GM18505 (cell line): ENCODE data around the gene NDUFB2.

Source experiments
- ATAC-seq: cut with Tn5 transposase; IDR thresholded peaks from one replicate; pipeline ENCODE4 v1.9.1; 2021; ENCODE audit not compliant: unreplicated experiment
- POLR2A ChIP-seq: IDR thresholded peaks from 4 replicates; pipeline ENCODE4 v1.6.1; 2011; ENCODE audit warnings: borderline replicate concordance; ENCODE audit not compliant: insufficient read depth, insufficient read length; ENCODE audit errors: extremely low read depth

Gene NDUFB2

DNA sequence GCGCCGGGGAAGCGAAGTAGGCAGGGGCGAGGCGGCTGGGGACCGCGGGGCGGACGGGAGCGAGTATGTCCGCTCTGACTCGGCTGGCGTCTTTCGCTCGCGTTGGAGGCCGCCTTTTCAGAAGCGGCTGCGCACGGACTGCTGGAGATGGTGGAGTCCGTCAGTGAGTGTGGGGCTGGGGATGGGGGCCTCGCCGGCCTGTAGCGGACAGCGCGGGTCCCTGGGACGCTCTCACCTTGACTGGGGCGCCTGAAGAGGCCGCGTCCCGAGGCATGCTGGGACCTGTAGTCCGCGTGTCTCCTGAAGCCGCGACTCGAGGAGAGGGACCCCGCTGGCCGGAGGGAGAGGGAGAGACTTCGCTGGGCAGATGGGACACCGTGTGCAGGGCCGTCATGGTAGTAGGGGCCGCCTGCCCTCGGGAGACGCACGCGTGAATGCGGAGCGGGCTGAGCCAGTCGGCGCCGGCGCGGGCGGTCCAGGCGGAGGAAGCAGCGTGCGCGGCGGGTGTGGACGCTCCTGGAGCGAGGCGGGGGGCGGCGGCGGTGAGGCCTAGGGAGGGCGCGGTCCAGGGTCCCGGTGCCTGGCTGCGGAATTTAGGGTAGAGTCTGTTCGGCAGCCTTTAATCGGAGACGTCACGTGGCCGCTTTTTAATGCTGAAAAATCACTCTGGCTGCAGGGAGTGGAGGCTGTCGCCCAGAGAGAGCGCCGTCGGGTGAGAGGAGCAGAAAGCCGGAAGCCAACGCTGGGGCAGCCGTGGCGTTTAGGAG is at the start of gene NDUFB2:
Gene NDUFB2, plus strand, starts transcription at position 29 of the 767 bp plus-strand sequence. Its CDS starts 37 bp downstream, at position 66.
- ATAC-seq, result peak; percentile 92
- peak; percentile 81 for TF ChIP-seq POLR2A

DNA sequence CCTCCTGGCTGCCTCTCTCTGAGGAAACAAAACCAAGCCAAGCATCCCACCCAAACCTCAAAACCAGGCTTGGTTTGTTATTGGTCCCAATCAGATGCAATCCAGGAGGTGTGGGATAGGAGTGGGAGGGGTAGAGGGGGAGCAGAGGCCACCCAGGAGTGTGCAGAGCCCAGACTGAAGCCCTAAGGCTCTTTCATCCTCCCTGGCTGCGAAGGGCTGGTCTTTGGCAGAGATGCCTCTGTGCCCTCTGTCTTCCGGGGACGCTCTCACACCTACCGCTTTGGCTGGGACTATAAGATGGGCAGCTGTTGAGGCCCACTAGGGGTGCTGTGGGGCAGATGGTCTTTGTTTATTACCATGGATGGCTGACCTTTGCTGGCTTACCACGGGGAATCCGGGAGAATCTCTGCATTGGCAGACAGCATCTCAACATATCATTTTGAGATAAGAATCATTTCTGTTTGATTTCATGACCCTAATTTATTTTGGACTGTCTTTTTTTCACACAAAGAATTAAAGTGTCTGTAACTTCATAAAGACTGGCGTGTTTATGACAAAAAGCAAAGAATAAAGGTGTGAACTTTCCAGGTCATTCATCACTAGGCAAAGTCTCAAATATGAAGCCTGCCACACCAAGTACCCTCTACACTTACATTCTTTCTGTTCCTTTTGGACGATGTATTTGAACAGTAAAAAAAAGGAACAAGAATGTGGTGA is 49.4 kb upstream of the NDUFB2 start:
- no peak for TF ChIP-seq POLR2A
- ATAC-seq, result no peak

DNA sequence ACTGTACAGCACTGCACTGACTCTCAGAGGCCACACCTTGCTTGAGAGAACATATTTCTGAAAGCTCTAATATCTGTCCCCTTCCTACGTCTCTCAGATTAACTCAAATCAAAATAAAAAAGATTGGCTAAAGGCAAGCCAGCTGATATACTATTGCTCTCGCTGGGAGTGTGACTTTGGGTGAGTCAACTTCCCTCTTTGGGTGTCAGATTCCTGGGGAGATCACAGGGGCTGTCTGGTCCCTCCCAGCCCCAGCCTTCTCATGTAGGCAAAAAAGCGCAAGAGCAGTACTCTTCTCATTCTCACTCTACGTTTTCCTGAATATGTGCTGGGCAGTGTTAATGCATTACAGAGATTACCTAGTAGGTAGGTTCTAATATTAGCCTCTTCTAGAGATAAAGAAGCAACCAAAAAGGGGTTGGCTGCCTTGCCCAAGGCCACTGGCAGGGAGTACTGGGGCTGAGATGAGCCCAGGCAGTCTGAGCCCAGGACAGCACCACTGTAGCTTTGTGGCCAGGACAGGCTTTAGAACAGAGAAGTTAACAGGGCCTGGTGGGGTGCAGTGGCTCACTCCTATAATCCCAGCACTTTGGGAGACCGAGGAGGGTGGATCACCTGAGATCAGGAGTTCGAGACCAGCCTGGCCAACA is 46.8 kb upstream of the NDUFB2 start:
- no peak for TF ChIP-seq POLR2A

DNA sequence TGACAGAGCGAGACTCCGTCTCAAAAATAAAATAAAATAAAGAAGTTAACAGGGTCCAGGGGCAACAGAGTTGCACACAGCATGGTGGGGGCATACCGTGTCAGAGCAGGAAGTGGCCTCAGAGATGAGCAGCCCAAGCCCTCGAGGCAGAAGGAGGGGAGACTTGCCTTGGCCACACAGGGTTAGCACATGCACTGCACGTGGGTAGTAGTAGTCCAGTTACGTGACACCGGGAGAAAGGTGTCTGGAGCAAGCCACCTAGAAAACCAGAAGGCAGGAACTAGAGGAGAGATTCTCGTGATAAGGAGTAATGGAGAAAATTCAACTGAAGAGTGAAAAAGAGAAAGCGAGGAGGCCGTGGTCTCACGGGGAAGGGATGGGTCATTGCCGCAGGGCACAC is 46.1 kb upstream of the NDUFB2 start:
- no peak for ATAC-seq

More for the DNA sequence above, 46.8 kb upstream of the NDUFB2 start:
- ATAC-seq, result no peak

DNA sequence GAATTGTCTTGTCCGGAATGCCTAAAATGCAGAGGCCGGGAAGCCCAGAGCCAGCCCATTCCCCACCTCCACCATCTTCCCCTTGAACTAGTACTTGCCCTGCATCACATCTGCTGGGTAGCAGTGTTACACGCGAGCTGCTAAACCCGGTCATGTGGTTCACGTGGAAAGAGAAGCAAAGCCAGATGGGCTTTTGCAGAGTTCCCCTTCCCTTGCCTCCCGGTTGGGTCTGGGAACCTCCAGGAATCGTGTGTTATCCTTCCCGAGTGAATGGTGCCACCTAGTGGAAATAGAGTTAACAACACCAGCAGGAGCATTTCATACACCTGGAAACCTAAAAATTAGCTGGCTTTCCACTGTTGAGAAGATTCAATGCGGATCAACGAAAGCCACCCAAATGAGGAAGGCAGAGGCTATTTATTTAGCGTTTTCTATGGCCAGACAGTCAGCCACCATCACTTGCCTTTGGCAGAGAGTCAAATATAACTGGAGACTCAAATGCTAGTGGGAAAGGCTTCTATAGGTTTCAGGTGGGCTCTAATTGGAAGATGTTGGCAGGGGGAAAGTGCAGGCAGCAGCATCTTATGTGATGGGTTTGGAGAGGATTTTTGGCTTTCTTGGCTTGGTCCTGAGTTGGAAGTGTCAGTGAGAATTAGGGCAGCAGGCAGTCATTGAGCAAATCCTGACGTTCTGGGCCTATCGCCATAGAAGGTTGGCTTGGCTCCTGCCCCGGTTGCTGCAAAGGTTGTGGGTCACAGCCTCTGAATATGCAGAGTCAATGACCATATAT is 43.0 kb upstream of the NDUFB2 start:
- ATAC-seq, result no peak

More for the DNA sequence above, 46.1 kb upstream of the NDUFB2 start:
- no peak for TF ChIP-seq POLR2A

DNA sequence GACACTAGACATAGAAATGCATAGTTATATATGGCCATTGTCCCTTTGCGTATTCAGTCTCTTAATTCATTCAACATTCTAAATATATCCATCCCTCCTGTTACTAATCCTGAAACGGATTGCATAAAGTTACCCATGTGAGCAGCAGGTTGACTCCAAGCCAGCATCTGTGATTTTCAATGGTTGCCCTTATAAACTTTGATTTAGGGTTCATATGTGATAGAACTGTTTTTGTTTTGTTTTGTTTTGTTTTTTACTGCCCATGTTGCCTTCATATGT is 42.5 kb upstream of the NDUFB2 start:
- no peak for ATAC-seq

More for the DNA sequence above, 43.0 kb upstream of the NDUFB2 start:
- TF ChIP-seq POLR2A, result no peak

DNA sequence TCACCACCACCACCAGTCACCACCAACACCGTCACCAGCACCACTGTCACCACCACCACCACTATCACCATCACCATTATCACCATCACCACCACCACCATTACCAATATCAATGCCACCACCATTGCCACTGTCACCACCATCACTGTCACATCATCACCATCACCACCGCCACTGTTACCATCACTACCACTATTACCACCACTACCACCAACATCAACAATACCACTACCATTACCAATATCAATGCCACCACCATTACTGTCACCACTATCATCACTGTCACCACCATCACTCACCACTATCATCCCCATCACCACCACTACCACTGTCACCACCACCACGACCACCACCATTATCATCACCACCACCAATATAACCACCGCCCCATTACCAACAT is 41.8 kb upstream of the NDUFB2 start:
- TF ChIP-seq POLR2A, result no peak
- ATAC-seq, result no peak

More for the DNA sequence above, 42.5 kb upstream of the NDUFB2 start:
- TF ChIP-seq POLR2A, result no peak

DNA sequence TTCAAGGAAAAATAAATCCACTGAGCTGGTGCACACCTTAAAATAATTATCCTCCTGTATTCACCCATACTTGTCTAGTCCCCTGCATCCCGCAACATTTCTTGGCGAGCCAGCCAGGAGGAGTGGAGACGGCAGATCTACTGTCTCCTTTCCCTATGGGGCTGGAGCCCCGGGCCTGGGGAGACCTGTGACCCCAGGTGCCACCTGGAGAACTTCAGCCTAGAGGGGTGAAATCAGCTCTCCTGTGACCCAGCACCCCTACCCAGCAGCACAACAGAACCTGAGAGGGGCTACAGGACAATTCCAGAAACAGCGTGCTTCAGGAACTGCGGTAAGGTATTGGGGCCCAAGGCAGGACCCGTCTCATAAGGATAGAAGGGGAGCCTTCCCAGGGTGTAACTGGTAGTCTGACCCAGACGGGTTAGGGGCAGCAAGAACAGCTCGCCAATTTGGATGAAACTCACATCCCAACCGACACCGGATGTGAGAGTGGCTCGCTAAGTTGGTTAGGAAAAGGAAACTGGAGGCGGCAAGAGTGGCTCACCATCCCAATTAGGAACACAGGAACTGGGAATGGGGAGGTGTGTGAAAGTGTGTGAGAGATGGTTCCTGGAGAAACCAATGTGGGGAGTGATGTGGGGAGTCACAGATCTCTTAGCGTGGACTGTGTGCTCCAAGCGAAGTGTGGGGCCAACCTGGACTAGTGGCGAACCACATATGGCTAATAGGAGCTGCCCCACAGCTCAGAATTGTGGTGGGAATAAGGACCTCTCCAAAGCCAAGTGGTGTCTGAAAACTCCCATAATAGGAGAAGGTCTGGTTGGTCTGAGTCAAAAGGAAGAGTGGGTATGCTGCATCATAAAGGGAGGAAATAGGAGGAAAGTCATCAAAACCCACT is 40.7 kb upstream of the NDUFB2 start:
- no peak for TF ChIP-seq POLR2A
- no peak for ATAC-seq

DNA sequence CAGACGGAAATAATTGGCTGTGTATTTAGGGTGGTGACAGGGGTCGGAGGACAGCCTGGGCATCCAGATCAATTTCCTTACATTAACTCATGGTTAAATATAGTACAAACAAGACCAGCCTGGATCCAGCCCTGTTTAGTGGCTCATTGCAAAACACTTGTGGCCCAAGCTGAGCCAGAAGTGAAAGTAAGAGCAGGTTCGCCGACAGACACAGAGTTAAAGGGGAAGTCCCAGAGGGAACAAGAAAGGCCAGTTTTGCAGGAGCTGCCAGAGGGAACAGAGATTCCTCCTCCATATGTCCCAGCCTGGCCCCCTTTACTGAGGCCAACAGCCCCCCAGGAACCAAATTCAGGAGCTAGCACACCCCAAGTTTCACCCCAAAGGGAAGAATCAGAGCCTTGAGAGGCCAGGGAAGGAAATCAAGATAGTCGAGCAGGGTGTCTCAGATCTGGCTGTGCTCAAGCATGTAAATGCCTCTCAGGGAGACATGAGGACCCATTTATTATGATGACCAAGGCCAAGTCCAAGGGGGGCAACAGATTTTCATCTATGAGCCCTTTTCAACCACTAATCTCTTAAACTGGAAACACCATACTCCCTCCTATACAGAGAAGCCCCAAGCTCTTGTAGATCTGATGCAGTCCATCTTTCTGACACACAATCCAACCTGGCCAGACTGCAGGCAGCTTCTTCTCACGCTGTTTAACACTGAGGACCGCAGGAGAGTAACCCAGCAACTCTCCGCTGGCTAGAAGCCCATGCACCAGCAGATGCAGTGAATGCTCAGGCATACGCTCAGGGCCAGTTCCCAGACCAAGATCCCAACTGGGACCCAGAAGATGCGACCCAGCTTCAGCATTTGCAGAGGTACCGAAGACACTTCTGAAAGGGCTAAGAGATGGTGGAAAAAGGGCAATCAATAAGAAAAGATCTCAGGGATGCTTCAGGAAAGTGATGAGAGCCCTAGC is 39.7 kb upstream of the NDUFB2 start:
- ATAC-seq, result peak; percentile 94
- TF ChIP-seq POLR2A, result no peak

DNA sequence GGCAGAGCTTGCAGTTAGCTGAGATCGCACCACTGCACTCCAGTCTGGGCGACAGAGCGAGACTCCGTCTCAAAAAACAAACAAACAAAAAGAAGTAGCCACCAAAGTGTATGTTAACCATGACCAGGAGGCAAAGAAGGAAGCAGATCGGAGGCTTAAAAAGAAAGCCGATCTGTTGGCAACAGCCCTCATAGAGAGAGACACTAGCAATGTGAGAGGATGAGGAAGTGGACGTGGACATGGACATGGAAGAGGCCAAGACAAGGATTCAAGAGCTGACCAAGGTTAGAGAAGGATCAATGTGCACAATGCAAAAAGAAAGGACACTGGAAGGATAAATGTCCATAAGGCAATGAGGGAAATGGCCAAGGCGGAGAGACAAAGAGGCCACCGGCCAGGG is 38.6 kb upstream of the NDUFB2 start:
- TF ChIP-seq POLR2A, result no peak
- no peak for ATAC-seq

DNA sequence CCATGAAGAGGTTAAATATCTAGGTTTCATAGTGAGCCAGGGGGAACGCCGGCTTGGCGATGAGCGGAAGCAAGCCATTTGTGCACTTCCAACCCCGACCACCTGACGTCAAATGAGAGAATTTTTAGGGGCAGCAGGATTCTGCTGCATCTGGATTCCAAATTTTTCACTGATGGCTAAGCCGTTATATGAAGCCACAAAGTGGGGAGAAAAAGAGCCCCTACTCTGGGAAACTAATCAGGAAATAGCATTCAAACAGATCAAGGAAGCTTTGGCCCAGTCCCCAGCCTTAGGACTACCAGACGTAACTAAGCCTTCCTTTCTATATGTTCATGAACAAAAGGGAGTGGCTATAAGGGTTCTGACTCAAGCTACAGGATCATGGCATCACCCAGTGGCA is 36.7 kb upstream of the NDUFB2 start:
- ATAC-seq, result no peak
- no peak for TF ChIP-seq POLR2A
